Astrocyte (in vitro differentiated cells and primary cell): ENCODE measurements around the gene COL19A1.

ENCODE experiments used
- CTCF ChIP-seq: IDR thresholded peaks from 2 replicates; pipeline ENCODE4 v1.5.1; 2011; ENCODE audit warnings: low read depth, mild to moderate bottlenecking, inconsistent platforms, low read length, moderate library complexity; ENCODE audit not compliant: insufficient read depth
- EZH2 ChIP-seq: IDR thresholded peaks from 2 replicates; pipeline ENCODE4 v1.6.1; 2012; ENCODE audit warnings: mild to moderate bottlenecking, low read length, inconsistent platforms; ENCODE audit not compliant: insufficient read depth

GRCh38 chr6:70241031-70241430, 374.7 kb downstream of the COL19A1 start:
- TF ChIP-seq CTCF, result no peak
- no peak for TF ChIP-seq EZH2
